Osteocyte (in vitro differentiated cells): ENCODE data around the gene MRGPRG. TPM values are rescaled to one million over a fixed set of nuclear protein-coding genes. Genes with fewer than 3 reads are reported as not detected.

Experiments used
- DNase-seq: peaks from one replicate; pipeline ENCODE4 v3.0.0; 2021; ENCODE audit warnings: mixed read lengths; ENCODE audit not compliant: unreplicated experiment; ENCODE audit errors: extremely low spot score
- H3K27ac Mint-ChIP-seq: one replicate; pipeline ENCODE4 v1.8.0; 2021; ENCODE audit warnings: mild to moderate bottlenecking, mixed read lengths; ENCODE audit not compliant: unreplicated experiment
- H3K27me3 Mint-ChIP-seq: one replicate; pipeline ENCODE4 v1.8.0; 2021; ENCODE audit warnings: mixed read lengths; ENCODE audit not compliant: unreplicated experiment
- H3K36me3 Mint-ChIP-seq: one replicate; pipeline ENCODE4 v1.8.0; 2021; ENCODE audit warnings: mixed read lengths; ENCODE audit not compliant: unreplicated experiment
- H3K4me1 Mint-ChIP-seq: one replicate; pipeline ENCODE4 v1.8.0; 2021; ENCODE audit warnings: mixed read lengths; ENCODE audit not compliant: unreplicated experiment
- H3K4me3 Mint-ChIP-seq: one replicate; pipeline ENCODE4 v1.8.0; 2021; ENCODE audit warnings: mild to moderate bottlenecking, moderate library complexity, mixed read lengths; ENCODE audit not compliant: unreplicated experiment
- H3K9me3 Mint-ChIP-seq: one replicate; pipeline ENCODE4 v1.8.0; 2021; ENCODE audit warnings: mixed read lengths; ENCODE audit not compliant: unreplicated experiment
- total RNA-seq: library from RNA; stranded (reverse); gene quantifications from 2 replicates; pipeline ENCODE4 v1.2.1, GENCODE V29; 2021
- TF ChIP-seq, protein P1 (sequence below): fragments of 200-600 bp; sonication (generic); IDR thresholded peaks from 2 replicates; pipeline ENCODE4 v1.5.0; 2021; ENCODE audit warnings: antibody characterized with exemption, mild to moderate bottlenecking, moderate library complexity

MRGPRG gene
- total RNA-seq, 1 donor from 2014 or later = not detected

DNA sequence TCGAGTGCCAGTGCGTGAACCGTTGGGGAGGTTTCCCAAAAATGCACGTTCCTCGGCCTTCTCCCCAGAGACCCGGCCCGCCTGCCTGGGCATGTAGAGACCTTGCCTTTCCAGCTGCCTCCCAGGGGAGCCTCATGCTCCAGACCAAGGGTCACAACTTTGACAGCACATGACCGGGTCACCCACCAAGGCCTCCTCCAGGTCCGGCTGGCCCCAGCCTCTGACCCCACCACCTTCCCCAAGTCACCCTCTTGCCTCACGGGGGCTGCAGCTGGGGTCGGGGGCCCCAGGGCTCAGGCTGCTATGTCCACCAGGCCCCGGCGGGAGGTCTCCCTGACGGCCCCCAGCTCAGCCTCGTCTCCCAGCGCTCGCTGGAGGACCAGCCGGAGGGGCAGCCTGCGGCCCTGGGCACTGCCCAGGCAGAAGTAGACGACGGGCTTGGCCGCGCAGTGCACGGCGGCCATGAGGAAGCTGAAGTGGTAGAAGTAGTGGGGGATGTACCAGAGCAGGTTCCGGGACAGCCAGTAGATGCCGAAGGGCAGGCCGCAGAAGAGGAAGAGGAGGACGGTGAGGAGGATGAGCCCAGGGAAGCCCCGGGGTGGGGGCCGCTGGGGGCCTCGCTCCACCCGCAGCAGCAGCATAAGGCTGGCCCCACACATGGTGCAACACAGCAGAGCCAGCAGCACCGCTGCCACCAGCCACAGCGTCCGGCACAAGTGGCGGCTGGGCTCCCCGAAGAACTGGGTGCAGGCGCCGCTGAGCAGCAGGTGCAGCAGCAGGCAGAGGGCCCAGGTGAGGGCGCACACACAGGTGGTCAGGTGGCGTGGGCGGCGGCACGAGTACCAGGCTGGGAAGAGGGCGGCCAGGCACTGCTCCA is 9.2 kb upstream of the MRGPRG start:
- Mint-ChIP-seq H3K9me3 (no peaks in the 10 kb centered on the region), H3K36me3 (no peaks in the 10 kb centered on the region), H3K4me3 (no peak overlapping the region), H3K4me1 (no peaks in the 10 kb centered on the region), H3K27ac (no peak overlapping the region), H3K27me3 (peaks cover 23% of the 10 kb centered on the region)
- peak; percentile 84 for DNase-seq
- TF ChIP-seq, protein P1, sequence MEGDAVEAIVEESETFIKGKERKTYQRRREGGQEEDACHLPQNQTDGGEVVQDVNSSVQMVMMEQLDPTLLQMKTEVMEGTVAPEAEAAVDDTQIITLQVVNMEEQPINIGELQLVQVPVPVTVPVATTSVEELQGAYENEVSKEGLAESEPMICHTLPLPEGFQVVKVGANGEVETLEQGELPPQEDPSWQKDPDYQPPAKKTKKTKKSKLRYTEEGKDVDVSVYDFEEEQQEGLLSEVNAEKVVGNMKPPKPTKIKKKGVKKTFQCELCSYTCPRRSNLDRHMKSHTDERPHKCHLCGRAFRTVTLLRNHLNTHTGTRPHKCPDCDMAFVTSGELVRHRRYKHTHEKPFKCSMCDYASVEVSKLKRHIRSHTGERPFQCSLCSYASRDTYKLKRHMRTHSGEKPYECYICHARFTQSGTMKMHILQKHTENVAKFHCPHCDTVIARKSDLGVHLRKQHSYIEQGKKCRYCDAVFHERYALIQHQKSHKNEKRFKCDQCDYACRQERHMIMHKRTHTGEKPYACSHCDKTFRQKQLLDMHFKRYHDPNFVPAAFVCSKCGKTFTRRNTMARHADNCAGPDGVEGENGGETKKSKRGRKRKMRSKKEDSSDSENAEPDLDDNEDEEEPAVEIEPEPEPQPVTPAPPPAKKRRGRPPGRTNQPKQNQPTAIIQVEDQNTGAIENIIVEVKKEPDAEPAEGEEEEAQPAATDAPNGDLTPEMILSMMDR = no peak

DNA sequence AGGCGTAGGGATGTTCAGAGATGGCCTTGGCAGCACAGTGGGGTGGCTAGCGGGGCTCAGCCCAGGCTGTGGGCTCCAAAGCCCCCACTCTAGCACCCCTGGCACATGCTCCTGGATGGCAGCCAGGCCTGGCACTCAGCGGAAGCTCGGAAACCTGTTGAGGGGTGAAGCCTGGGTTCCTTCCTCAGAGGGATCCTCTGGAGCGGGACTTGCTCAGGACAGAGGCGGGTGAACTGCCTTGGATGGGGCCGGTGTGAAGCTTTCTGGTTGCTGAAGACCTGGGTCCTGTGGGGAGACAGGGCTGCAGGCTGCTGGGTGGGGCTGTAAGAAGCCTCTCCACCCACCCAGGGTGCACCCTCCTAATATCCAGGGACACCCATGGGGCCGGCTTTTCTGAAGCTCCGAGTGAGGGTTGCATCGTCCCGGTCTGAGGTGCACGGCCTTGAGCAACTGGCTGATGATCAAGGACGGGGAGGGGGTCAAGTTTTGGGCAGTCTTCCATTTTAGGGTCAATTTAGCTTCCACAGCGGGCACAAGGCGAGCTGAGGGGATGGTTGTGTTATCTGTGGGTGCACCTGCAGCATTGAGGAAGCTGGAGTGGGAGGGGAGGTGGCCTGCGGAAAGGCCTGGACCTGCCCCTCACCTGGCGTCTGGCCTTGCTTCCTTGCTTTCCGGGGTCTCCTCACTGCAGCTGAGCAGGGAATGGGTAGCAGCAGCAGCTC is 8.4 kb upstream of the MRGPRG start:
- DNase-seq = peak; percentile 80
- H3K4me3 Mint-ChIP-seq = no peak overlapping the region
- TF ChIP-seq, protein P1 = no peak
- H3K36me3 Mint-ChIP-seq = no peaks in the 10 kb centered on the region
- H3K9me3 Mint-ChIP-seq = no peaks in the 10 kb centered on the region
- H3K4me1 Mint-ChIP-seq = no peaks in the 10 kb centered on the region
- peaks cover 18% of the 10 kb centered on the region for H3K27me3 Mint-ChIP-seq
- no peak overlapping the region for H3K27ac Mint-ChIP-seq

DNA sequence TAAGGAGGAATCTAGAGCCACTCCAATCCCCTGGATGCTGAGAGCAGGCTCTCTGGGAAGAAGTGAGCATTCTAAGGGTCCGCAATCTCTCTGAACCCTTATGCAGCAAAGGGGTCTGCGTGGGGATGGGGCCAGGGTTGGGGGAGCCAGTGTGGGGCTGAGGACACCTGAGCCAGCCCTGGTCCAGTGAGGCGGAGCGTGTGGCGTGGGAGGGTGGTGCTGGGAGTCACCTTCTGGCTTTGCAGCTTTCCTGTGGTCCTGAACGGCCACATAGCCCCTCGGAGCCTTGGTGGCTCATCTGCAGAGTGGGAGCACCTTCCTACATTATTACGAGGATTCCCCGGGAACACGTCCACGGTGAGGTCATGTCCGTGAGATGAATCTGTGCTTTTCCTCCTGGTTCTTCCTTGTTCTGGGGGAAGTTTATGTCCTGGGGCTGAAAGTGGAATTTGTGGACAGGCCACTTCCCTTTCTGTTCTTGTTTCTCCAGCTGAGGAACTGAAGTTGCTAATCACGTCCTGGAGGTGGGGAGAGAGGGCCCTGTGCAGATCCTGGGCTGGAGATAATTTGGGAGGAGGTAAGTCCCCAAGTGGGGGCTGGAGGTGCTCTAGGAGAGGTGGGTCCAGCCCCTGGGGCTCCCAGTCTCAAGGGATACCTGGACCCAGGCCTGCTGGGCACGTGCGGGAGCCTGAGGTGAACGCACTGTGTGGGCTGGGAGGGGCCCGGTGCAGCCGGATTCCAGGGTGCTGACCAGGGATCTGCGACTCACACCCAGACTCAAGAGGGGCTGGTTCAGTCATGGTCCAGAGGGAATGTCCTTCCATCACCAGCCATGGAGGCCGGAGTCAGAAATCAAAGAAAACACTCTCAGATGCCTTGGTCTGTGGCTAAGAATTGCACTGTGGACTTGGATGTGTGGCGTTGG is 7.5 kb upstream of the MRGPRG start:
- DNase-seq = peak; percentile 79
- Mint-ChIP-seq H3K4me3 (no peak overlapping the region), H3K36me3 (no peaks in the 10 kb centered on the region), H3K9me3 (no peaks in the 10 kb centered on the region), H3K27ac (no peak overlapping the region), H3K4me1 (no peaks in the 10 kb centered on the region), H3K27me3 (peaks cover 18% of the 10 kb centered on the region)
- TF ChIP-seq, protein P1 = no peak

- Mint-ChIP-seq H3K4me3 (no peak overlapping the region), H3K27ac (no peak overlapping the region), H3K9me3 (no peaks in the 10 kb centered on the region), H3K4me1 (no peaks in the 10 kb centered on the region), H3K36me3 (no peaks in the 10 kb centered on the region), H3K27me3 (peaks cover 18% of the 10 kb centered on the region)
- TF ChIP-seq, protein P1 = no peak
- peak; percentile 81 for DNase-seq
These were observed 6.6 kb upstream of the MRGPRG start for GRCh38 chr11:3225159-3225758.
